Measurements from ENCODE around the gene RPS16. TPM values are rescaled to one million over a fixed set of nuclear protein-coding genes. Genes with fewer than 3 reads are reported as not detected.

Gene RPS16
- total RNA-seq, 1 experiment from 2014 or later, result 2,510 TPM

- TF ChIP-seq CTCF (conservative IDR thresholded peaks at IDR 0.05) (no peak), EZH2 (IDR thresholded peaks at IDR 0.05; ENCODE audit: low read depth) (no peak)
- Histone ChIP-seq H3K79me2 (ENCODE audit: low read depth) (peaks cover 19% of the 10 kb centered on the region), H3K36me3 (ENCODE audit: low read depth) (peaks cover 9% of the 10 kb centered on the region; the same call in 1 of the 2 replicates), H3K9me2 (ENCODE audit: insufficient read depth) (no peaks in the 10 kb centered on the region), H2AFZ (peak overlapping the region; percentile 11; the same call in 1 of the 2 replicates), H3F3A (ENCODE audit: insufficient read depth, low read depth) (peaks cover 73% of the 10 kb centered on the region), H3K4me1 (replicated peaks; ENCODE audit: insufficient read depth) (peaks cover 51% of the 10 kb centered on the region), H3K4me2 (peak overlapping the region; percentile 99), H4K20me1 (ENCODE audit: insufficient read depth) (peaks cover 11% of the 10 kb centered on the region), H3K27me3 (ENCODE audit: insufficient read depth, low read depth) (no peaks in the 10 kb centered on the region), H3K9me3 (ENCODE audit: insufficient read depth, low read depth) (no peaks in the 10 kb centered on the region), H3K4me3 (peak overlapping the region; percentile 82), H3K27ac (peak overlapping the region; percentile 98)
- TSS peak; percentile 19 for BruUV-seq (replicated peaks)
- ChIA-PET POLR2A (ENCODE audit: unreplicated experiment) (interaction anchor here (0.5 to 1.0 kb wide), 10 partner anchors 13 to 749 kb away, joined by 3 to 18 read pairs (median 3); partner anchors contain the start of genes MED29, PAF1, PSMC4 and RPS16), CTCF (interaction anchor here (0.5 to 0.6 kb wide), 2 partner anchors 148 to 371 kb away, joined by 3 to 4 read pairs; no protein-coding TSS in a partner anchor)
- intact Hi-C loops (cut with micrococcal nuclease; ENCODE audit: unreplicated experiment), result loop anchor here (1.0 kb wide), 2 partner anchors 9 to 572 kb away; partner anchors contain the start of genes ECH1 and PLEKHG2
- DNase-seq, result peak; percentile 93 to 99
Observed at GRCh38 chr19:39403331-39404312, 32.1 kb downstream of the RPS16 start.

DNA sequence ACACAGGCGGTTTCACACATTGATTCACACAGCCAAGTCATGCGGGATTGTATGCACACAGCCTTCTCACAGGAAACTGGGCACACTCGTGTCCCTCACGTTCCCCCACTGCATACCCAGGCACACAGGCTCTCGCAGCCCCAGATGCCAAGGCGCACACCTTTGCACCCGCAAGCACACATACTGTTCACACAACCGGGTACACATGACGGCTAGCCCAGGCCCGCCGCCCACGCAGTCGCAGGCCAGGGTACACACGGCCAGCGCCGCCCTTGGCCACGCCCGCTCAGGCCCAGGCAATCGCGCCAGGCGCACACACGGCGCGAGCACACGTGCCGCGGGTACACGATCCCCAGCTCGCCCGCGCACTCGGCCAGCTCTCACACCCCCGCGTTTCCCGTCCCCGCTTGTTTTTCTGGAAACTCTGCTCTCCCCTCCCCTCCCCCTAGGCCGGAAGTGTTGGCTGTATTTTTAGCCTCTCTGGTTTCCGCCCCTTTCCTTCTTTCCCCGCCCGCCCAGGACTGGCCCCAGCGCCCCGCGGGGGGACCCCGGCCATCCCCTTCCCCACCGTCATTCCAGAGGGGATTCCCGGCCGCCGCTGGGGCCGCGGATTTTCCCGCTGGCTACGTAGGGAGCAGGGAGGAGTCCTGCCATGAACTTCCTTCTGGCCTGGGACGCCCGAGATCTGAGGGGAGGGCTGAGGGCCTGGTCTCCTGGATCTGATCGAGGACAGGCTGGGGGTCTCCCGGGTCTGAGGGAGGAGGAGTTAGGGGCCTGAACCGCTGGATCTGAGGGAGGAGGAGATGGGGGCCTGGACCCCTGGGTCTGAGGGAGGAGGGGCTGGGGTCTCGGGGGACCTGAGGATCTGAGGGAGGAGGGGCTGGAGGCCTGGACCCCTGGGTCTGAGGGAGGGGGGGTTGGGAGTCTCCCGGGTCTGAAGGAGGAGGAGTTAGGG, 33.1 kb downstream of the RPS16 start:
- peak overlapping the region; percentile 82 for H3K4me3 ChIP-seq
- intact Hi-C loops (cut with micrococcal nuclease; ENCODE audit: unreplicated experiment), result loop anchor here (1.0 kb wide), 2 partner anchors 10 to 571 kb away; partner anchors contain the start of genes ECH1 and PLEKHG2
- peak overlapping the region; percentile 99 for H3K4me2 ChIP-seq
- ChIA-PET CTCF (interaction anchor here (1.9 kb wide), 1 partner anchor 9 kb away, joined by 4 read pairs; no protein-coding TSS in a partner anchor), POLR2A (ENCODE audit: unreplicated experiment) (interaction anchor here (0.5 to 1.0 kb wide), 8 partner anchors 10 to 720 kb away, joined by 3 to 5 read pairs (median 3); partner anchors contain the start of genes MED29, PAF1, PLEKHG2 and SAMD4B)
- H4K20me1 ChIP-seq (ENCODE audit: insufficient read depth), result peaks cover under 1% of the 10 kb centered on the region; the same call in 1 of the 2 replicates
- DNase-seq, result peak; percentile 63 to 85
- no peak for TF ChIP-seq CTCF (conservative IDR thresholded peaks at IDR 0.05)
- TF ChIP-seq EZH2 (IDR thresholded peaks at IDR 0.05; ENCODE audit: low read depth), result no peak
- no peaks in the 10 kb centered on the region for H3K9me2 ChIP-seq (ENCODE audit: insufficient read depth)
- H3K4me1 ChIP-seq (replicated peaks; ENCODE audit: insufficient read depth), result peaks cover 56% of the 10 kb centered on the region
- peak overlapping the region; percentile 98 for H3K27ac ChIP-seq
- peaks cover 79% of the 10 kb centered on the region for H3F3A ChIP-seq (ENCODE audit: insufficient read depth, low read depth)
- H3K36me3 ChIP-seq (ENCODE audit: low read depth), result no peaks in the 10 kb centered on the region
- H3K9me3 ChIP-seq (ENCODE audit: insufficient read depth, low read depth), result no peaks in the 10 kb centered on the region
- H3K27me3 ChIP-seq (ENCODE audit: insufficient read depth, low read depth), result no peaks in the 10 kb centered on the region
- H3K79me2 ChIP-seq (ENCODE audit: low read depth), result peaks cover 9% of the 10 kb centered on the region
- peak overlapping the region; percentile 41; the same call in 1 of the 2 replicates for H2AFZ ChIP-seq
- no TSS peak for BruUV-seq (replicated peaks)
